Endothelial cell of umbilical vein (primary cell): Measurements from ENCODE around the gene MTF2.

Source experiments
- CTCF ChIP-seq, 2 donors: IDR thresholded peaks; 1 replicate in 1 of 2; 2 replicates in 1 of 2; pipeline ENCODE4 v1.5.1; 2011; ENCODE audit warnings: low read length in 2 of 2, mild to moderate bottlenecking in 2 of 2, moderate library complexity in 2 of 2, control low read depth in 1 of 2, inconsistent platforms in 1 of 2, low read depth in 1 of 2; ENCODE audit not compliant: insufficient read depth in 1 of 2; ENCODE audit errors: extremely low read depth in 1 of 2
- EZH2 ChIP-seq: IDR thresholded peaks from 2 replicates; pipeline ENCODE4 v1.6.1; 2012; ENCODE audit warnings: borderline replicate concordance, low read depth, mild to moderate bottlenecking, moderate library complexity, low read length, inconsistent platforms; ENCODE audit not compliant: severe bottlenecking
- FOS ChIP-seq: IDR thresholded peaks from 2 replicates; pipeline ENCODE4 v1.6.1; 2011; ENCODE audit warnings: mild to moderate bottlenecking, low read length, moderate library complexity, borderline replicate concordance; ENCODE audit not compliant: insufficient read depth
- JUN ChIP-seq: IDR thresholded peaks from 2 replicates; pipeline ENCODE4 v1.6.1; 2011; ENCODE audit warnings: borderline replicate concordance, low read depth; ENCODE audit not compliant: insufficient read length, insufficient read depth
- MAX ChIP-seq: IDR thresholded peaks from 2 replicates; pipeline ENCODE4 v1.6.1; 2011; ENCODE audit not compliant: insufficient read depth, insufficient read length

- TF ChIP-seq CTCF (IDR thresholded peaks at IDR 0.05; ENCODE audit: extremely low read depth in 1 of 2, insufficient read depth in 1 of 2, low read depth in 1 of 2, low read length in 2 of 2): no peak
- TF ChIP-seq EZH2: no peak
- TF ChIP-seq JUN: no peak
- no peak for TF ChIP-seq FOS
- TF ChIP-seq MAX: no peak
Observed at GRCh38 chr1:93148001-93148400, 68.9 kb downstream of the MTF2 start.
